GM23248 (cell line): ENCODE measurements around the gene SERPINB8. TPM values are rescaled to one million over a fixed set of nuclear protein-coding genes. Genes with fewer than 3 reads are reported as not detected.

ENCODE experiments used
- DNase-seq: peaks from one replicate; pipeline ENCODE4 v3.0.0-alpha.2; 2015
- H2AFZ ChIP-seq: fragments of 200-600 bp; sonication (generic); 2 replicates; pipeline ENCODE4 v1.6.1; 2016; ENCODE audit warnings: antibody characterized with exemption
- H3F3A ChIP-seq: fragments of 200-600 bp; sonication (generic); 2 replicates; pipeline ENCODE4 v1.6.1; 2016; ENCODE audit warnings: mild to moderate bottlenecking, antibody characterized with exemption, mixed run types; ENCODE audit not compliant: insufficient read depth
- H3K27ac ChIP-seq: fragments of 200-600 bp; sonication (generic); 2 replicates; pipeline ENCODE4 v1.5.1; 2016; ENCODE audit warnings: mild to moderate bottlenecking
- H3K27me3 ChIP-seq: fragments of 200-600 bp; sonication (generic); replicated peaks from 2 replicates; pipeline ENCODE4 v1.6.1; 2016; ENCODE audit warnings: mild to moderate bottlenecking; ENCODE audit not compliant: insufficient read depth
- H3K36me3 ChIP-seq: fragments of 200-600 bp; sonication (generic); 2 replicates; pipeline ENCODE4 v1.6.1; 2016; ENCODE audit warnings: low read depth, mild to moderate bottlenecking
- H3K4me1 ChIP-seq: fragments of 200-600 bp; sonication (generic); 2 replicates; pipeline ENCODE4 v1.6.1; 2016; ENCODE audit warnings: mild to moderate bottlenecking; ENCODE audit not compliant: insufficient read depth
- H3K4me2 ChIP-seq: fragments of 200-600 bp; sonication (generic); one replicate; pipeline ENCODE4 v1.6.1; 2016; ENCODE audit warnings: mild to moderate bottlenecking; ENCODE audit not compliant: unreplicated experiment
- H3K4me3 ChIP-seq: fragments of 200-600 bp; sonication (generic); 2 replicates; pipeline ENCODE4 v1.5.1; 2016; ENCODE audit warnings: mild to moderate bottlenecking
- H3K79me2 ChIP-seq: fragments of 200-600 bp; sonication (generic); 2 replicates; pipeline ENCODE4 v1.6.1; 2016; ENCODE audit warnings: mild to moderate bottlenecking; ENCODE audit not compliant: insufficient read depth
- H3K9ac ChIP-seq: fragments of 200-600 bp; sonication (generic); 2 replicates; pipeline ENCODE4 v1.6.1; 2016; ENCODE audit warnings: mild to moderate bottlenecking
- H3K9me2 ChIP-seq: fragments of 200-600 bp; sonication (generic); 2 replicates; pipeline ENCODE4 v1.6.1; 2016; ENCODE audit warnings: mixed run types, mild to moderate bottlenecking, moderate library complexity; ENCODE audit not compliant: insufficient read depth
- H3K9me3 ChIP-seq: fragments of 200-600 bp; sonication (generic); one replicate; pipeline ENCODE4 v1.6.1; 2017; ENCODE audit warnings: low read depth
- H4K20me1 ChIP-seq: fragments of 200-600 bp; sonication (generic); 2 replicates; pipeline ENCODE4 v1.6.0; 2016; ENCODE audit not compliant: insufficient read depth
- EZH2 ChIP-seq: fragments of 200-600 bp; sonication (generic); IDR thresholded peaks from 2 replicates; pipeline ENCODE4 v1.6.1; 2018; ENCODE audit warnings: antibody characterized with exemption, mild to moderate bottlenecking; ENCODE audit not compliant: insufficient read depth, poor library complexity, severe bottlenecking
- EZH2phosphoT487 ChIP-seq: fragments of 200-600 bp; sonication (generic); IDR thresholded peaks from 2 replicates; pipeline ENCODE4 v1.6.1; 2018; ENCODE audit warnings: antibody characterized with exemption, moderate library complexity, mild to moderate bottlenecking, low read depth; ENCODE audit not compliant: insufficient read depth
- WGBS, 2 experiments: methylation state at CpG; one replicate each; pipeline ENCODE4 v1.1.6; 2015 to 2017; ENCODE audit warnings: low lambda C conversion rate in 2 of 2, low coverage in 1 of 2; ENCODE audit errors: missing lambda C conversion rate in 2 of 2; 5-methylcytosine and 5-hydroxymethylcytosine counted together
- in situ Hi-C: fragments of 300-500 bp; cut with MboI; formaldehyde crosslinking; loops from 2 replicates; pipeline ENCODE4 v1.15.0; 2020
- polyA plus RNA-seq: library from polyadenylated mRNA; unstranded; fragments of >200 nt; fragmentation: Nextera tagmentation; extraction: Ambion mirVana; gene quantifications from 2 replicates; pipeline ENCODE4 v1.2.1, GENCODE V29; 2016
- total RNA-seq: library from RNA; depleted of rRNA; stranded (reverse); fragments of >200 nt; shearing (Covaris generic); gene quantifications from 2 replicates; pipeline ENCODE4 v1.2.3, GENCODE V29; 2014

Gene SERPINB8
- total and polyA plus RNA-seq, 2 experiments from 2014 or later = 21.2 to 57.3 TPM

GRCh38 chr18:63977040-63977439 lies 7.2 kb downstream of the SERPINB8 start:
- 98 to 100% methylated on average over 3 of the region's 3 CpGs for WGBS, 2 experiments
- TF ChIP-seq EZH2phosphoT487 = no peak
- TF ChIP-seq EZH2 = no peak
- peaks cover 8% of the 10 kb centered on the region; the same call in 1 of the 2 replicates for H3K36me3 ChIP-seq
- H3K4me2 ChIP-seq = no peak overlapping the region
- H3F3A ChIP-seq = peaks cover 13% of the 10 kb centered on the region
- no peaks in the 10 kb centered on the region for H4K20me1 ChIP-seq
- no peak for DNase-seq
- H3K9me3 ChIP-seq = no peaks in the 10 kb centered on the region
- no peaks in the 10 kb centered on the region for H3K9me2 ChIP-seq
- peaks cover 90% of the 10 kb centered on the region for H3K79me2 ChIP-seq
- no peak overlapping the region for H3K9ac ChIP-seq
- no peak overlapping the region for H3K27ac ChIP-seq
- peaks cover 13% of the 10 kb centered on the region for H3K4me1 ChIP-seq
- no peaks in the 10 kb centered on the region for H3K27me3 ChIP-seq
- in situ Hi-C loops = no loop called here
- H2AFZ ChIP-seq = no peak overlapping the region
- H3K4me3 ChIP-seq = no peak overlapping the region

- Histone ChIP-seq H3K36me3 (peaks cover 26% of the 10 kb centered on the region; the same call in 1 of the 2 replicates), H3K27ac (peak overlapping the region; percentile 40), H3K79me2 (peaks cover 67% of the 10 kb centered on the region), H3K4me2 (peak overlapping the region; percentile 76), H3K27me3 (no peaks in the 10 kb centered on the region), H3K4me3 (peak overlapping the region; percentile 68), H4K20me1 (no peaks in the 10 kb centered on the region), H3K9ac (peak overlapping the region; percentile 62), H3K9me3 (no peaks in the 10 kb centered on the region), H3K4me1 (peaks cover 13% of the 10 kb centered on the region), H2AFZ (peak overlapping the region; percentile 85), H3F3A (peaks cover 13% of the 10 kb centered on the region), H3K9me2 (no peaks in the 10 kb centered on the region)
- DNase-seq = peak; percentile 81
- TF ChIP-seq EZH2phosphoT487 = no peak
- TF ChIP-seq EZH2 = no peak
- in situ Hi-C loops = no loop called here
- 4 to 6% methylated on average over 6 of the region's 6 CpGs for WGBS, 2 experiments
These were observed 9.6 kb downstream of the SERPINB8 start for GRCh38 chr18:63979409-63979920.

GRCh38 chr18:63980027-63980426 lies 10.1 kb downstream of the SERPINB8 start:
- H3K27ac ChIP-seq = peak overlapping the region; percentile 40
- H3K4me1 ChIP-seq = peaks cover 13% of the 10 kb centered on the region
- in situ Hi-C loops = no loop called here
- H4K20me1 ChIP-seq = no peaks in the 10 kb centered on the region
- TF ChIP-seq EZH2phosphoT487 (no peak), EZH2 (no peak)
- H3K9me3 ChIP-seq = no peaks in the 10 kb centered on the region
- peak overlapping the region; percentile 85 for H2AFZ ChIP-seq
- 17 to 20% methylated on average over 7 of the region's 7 CpGs for WGBS, 2 experiments
- H3K4me3 ChIP-seq = peak overlapping the region; percentile 68
- peak; percentile 32 for DNase-seq
- peaks cover 13% of the 10 kb centered on the region for H3F3A ChIP-seq
- H3K27me3 ChIP-seq = no peaks in the 10 kb centered on the region
- peaks cover 30% of the 10 kb centered on the region for H3K36me3 ChIP-seq
- peaks cover 61% of the 10 kb centered on the region for H3K79me2 ChIP-seq
- H3K9me2 ChIP-seq = no peaks in the 10 kb centered on the region
- peak overlapping the region; percentile 76 for H3K4me2 ChIP-seq
- peak overlapping the region; percentile 62 for H3K9ac ChIP-seq

GRCh38 chr18:63980896-63981460 lies 11.1 kb downstream of the SERPINB8 start:
- no peaks in the 10 kb centered on the region for H3K9me2 ChIP-seq
- peaks cover 52% of the 10 kb centered on the region for H3K79me2 ChIP-seq
- TF ChIP-seq EZH2 (no peak), EZH2phosphoT487 (no peak)
- H3K36me3 ChIP-seq = peaks cover 34% of the 10 kb centered on the region
- no peak overlapping the region for H3K4me3 ChIP-seq
- DNase-seq = no peak
- no peak overlapping the region for H3K4me2 ChIP-seq
- no peak overlapping the region for H3K27ac ChIP-seq
- H3F3A ChIP-seq = peaks cover 13% of the 10 kb centered on the region
- H3K9ac ChIP-seq = no peak overlapping the region; the same call in 1 of the 2 replicates
- H2AFZ ChIP-seq = no peak overlapping the region
- 80 to 81% methylated on average over 6 of the region's 6 CpGs for WGBS, 2 experiments
- in situ Hi-C loops = no loop called here
- H3K9me3 ChIP-seq = no peaks in the 10 kb centered on the region
- no peaks in the 10 kb centered on the region for H3K27me3 ChIP-seq
- peaks cover 13% of the 10 kb centered on the region for H3K4me1 ChIP-seq
- H4K20me1 ChIP-seq = no peaks in the 10 kb centered on the region
